Heart right ventricle (tissue), 16 donors: Measurements from ENCODE around the gene KCNH8. TPM values are rescaled to one million over a fixed set of nuclear protein-coding genes. Genes with fewer than 3 reads are reported as not detected.

Experiments used
- ATAC-seq, 8 donors: fragments of 200-7000 bp; cut with Tn5 transposase; one replicate each; pipeline ENCODE4 v1.9.1; 2020; ENCODE audit warnings: mild to moderate bottlenecking in 8 of 8, moderate library complexity in 8 of 8, moderate number of reproducible peaks in 1 of 8
- DNase-seq, 2 donors: peaks; one replicate each; pipeline ENCODE4 v3.0.0-alpha.2; 2020
- H3K27ac ChIP-seq, 10 donors: fragments of 200-600 bp; sonication (generic) in 2 of 10; one replicate each; pipeline versions ENCODE4 v1.5.0 to v1.8.0; 2020 to 2022; ENCODE audit warnings: mild to moderate bottlenecking in 3 of 10
- H3K27me3 ChIP-seq, 7 donors: fragments of 200-600 bp; one replicate each; pipeline ENCODE4 v1.8.0; 2021 to 2022; ENCODE audit warnings: mild to moderate bottlenecking in 2 of 7
- H3K36me3 ChIP-seq, 9 donors: fragments of 200-600 bp; sonication (generic) in 1 of 9; one replicate each; pipeline versions ENCODE4 v1.5.0 to v1.8.0; 2020 to 2022; ENCODE audit warnings: mild to moderate bottlenecking in 2 of 9
- H3K4me1 ChIP-seq, 9 donors: fragments of 200-600 bp; sonication (generic) in 1 of 9; one replicate each; pipeline versions ENCODE4 v1.5.0 to v1.8.0; 2020 to 2022; ENCODE audit warnings: mild to moderate bottlenecking in 4 of 9
- H3K4me3 ChIP-seq, 10 donors: fragments of 200-600 bp; sonication (generic) in 2 of 10; one replicate each; pipeline versions ENCODE4 v1.5.0 to v1.8.0; 2020 to 2022; ENCODE audit warnings: mild to moderate bottlenecking in 7 of 10, moderate library complexity in 2 of 10
- H3K9me3 ChIP-seq, 11 donors: fragments of 200-600 bp in 10 of 11; sonication (generic) in 2 of 11; one replicate each; pipeline versions ENCODE4 v1.5.0 to v1.8.0; 2013 to 2022; ENCODE audit warnings: mild to moderate bottlenecking in 2 of 11, control low read depth in 1 of 11, moderate library complexity in 1 of 11
- WGBS, 2 donors: extraction: QIAGEN DNeasy Blood & Tissue Kit; methylation state at CpG; one replicate each; pipeline ENCODE4 v1.1.7; 2013; ENCODE audit warnings: inconsistent platforms in 1 of 2; 5-methylcytosine and 5-hydroxymethylcytosine counted together
- intact Hi-C, 10 donors: fragments of 100-400 bp; cut with DNase I; formaldehyde crosslinking; loops; one replicate each; pipeline versions ENCODE4 v1.11.1 to v1.14.2; 2022
- polyA plus RNA-seq, 2 donors: library from polyadenylated mRNA; stranded (reverse); fragments of 200-250 nt; gene quantifications; one replicate each; pipeline ENCODE4 v1.2.3, GENCODE V29; 2013
- total RNA-seq, 10 donors: library from RNA; stranded (reverse); fragmentation: NEBNext Ultra II Directional in 3 of 10; extraction: Animal tissue kit (Norgen Biotek cat#: 25700) in 3 of 10; gene quantifications; one replicate each; pipeline versions ENCODE4 v1.2.1 to v1.2.4, GENCODE V29; 2021 to 2023
- TF ChIP-seq, protein P1 (sequence below), 9 donors: fragments of 200-600 bp; sonication (generic) in 2 of 9; IDR thresholded peaks; one replicate each; pipeline versions ENCODE4 v1.5.0 to v1.8.0; 2021 to 2022; ENCODE audit warnings: antibody characterized with exemption in 9 of 9, mild to moderate bottlenecking in 5 of 9, moderate library complexity in 1 of 9
- donor health status: Arrhythmogenic right ventricular cardiomyopathy.
- donor health status: ischemic (EF 13 %, LVEDD 7.1; RV severe dilation, severe dysfunction).
- donor health status: healthy with polysubstance abuse.
- donor health status: DM: no; HTN: yes; CAD: no.
- donor health status: DM: no; HTN: no; CAD: no.
- donor health status: ischemic (EF 25% LVEDD 6.9; RV normal size, moderate dysfunction).
- donor health status: ischemic (EF 25% LVEDD 5.7; RV mildly dilated, moderate dysfunction).
- donor health status: healthy.
- donor health status: DM: yes; HTN: yes; CAD: no.
- donor health status: Ischemic cardiomyopathy.
- donor health status: ischemic (EF 35%, LVEDD 5.7; RV mildly dilated, moderate dysfunction).
- donor health status: nonischemic (EF 11% LVEDD 7.7; RV severe dilation, severe dysfunction).
- donor health status: DM: yes; HTN: yes; CAD: no.
- donor health status: PGD.
- donor health status: ischemic (EF 29% LVEDD 5.4; RV normal size, mild dysfunction).
- donor health status: nonischemic (EF 23%, LVEDD 6.1; RV moderate dilation, normal function).

KCNH8 gene
- total and polyA plus RNA-seq, 12 donors: 0.03 to 0.50 (median 0.10) TPM; not detected in 3

DNA sequence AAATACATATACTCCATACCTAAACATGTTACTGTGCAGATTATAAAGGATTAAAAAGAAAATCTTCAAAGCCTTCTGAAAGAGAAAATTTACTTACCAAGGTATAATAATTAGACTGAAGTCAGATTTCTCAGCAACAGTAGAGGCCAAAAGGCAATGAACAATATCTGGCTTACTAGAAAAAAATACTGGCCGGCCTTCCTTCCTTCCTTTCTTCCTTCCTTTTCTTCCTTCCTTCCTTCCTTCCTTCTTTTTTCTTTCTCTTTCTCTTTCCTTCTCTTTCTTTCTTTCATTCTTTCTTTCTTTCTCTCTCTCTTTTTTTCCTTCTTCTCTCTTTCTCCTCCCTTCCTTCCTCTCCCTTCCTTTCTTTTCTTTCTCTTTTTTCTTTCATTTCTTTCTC is 209.6 kb downstream of the KCNH8 start:
- ATAC-seq (no peak), DNase-seq (no peak)
- intact Hi-C loops: no loop called here
- 75 to 83% methylated on average over 1 of the region's 1 CpG for WGBS, 2 donors
- Histone ChIP-seq H3K27me3 (no peaks in the 10 kb centered on the region), H3K36me3 (no peaks in the 10 kb centered on the region), H3K27ac (no peak overlapping the region), H3K4me1 (no peaks in the 10 kb centered on the region), H3K9me3 (peaks cover 0 to 26% (median 0%) of the 10 kb centered on the region in 11 donors), H3K4me3 (no peak overlapping the region)
- TF ChIP-seq, protein P1, sequence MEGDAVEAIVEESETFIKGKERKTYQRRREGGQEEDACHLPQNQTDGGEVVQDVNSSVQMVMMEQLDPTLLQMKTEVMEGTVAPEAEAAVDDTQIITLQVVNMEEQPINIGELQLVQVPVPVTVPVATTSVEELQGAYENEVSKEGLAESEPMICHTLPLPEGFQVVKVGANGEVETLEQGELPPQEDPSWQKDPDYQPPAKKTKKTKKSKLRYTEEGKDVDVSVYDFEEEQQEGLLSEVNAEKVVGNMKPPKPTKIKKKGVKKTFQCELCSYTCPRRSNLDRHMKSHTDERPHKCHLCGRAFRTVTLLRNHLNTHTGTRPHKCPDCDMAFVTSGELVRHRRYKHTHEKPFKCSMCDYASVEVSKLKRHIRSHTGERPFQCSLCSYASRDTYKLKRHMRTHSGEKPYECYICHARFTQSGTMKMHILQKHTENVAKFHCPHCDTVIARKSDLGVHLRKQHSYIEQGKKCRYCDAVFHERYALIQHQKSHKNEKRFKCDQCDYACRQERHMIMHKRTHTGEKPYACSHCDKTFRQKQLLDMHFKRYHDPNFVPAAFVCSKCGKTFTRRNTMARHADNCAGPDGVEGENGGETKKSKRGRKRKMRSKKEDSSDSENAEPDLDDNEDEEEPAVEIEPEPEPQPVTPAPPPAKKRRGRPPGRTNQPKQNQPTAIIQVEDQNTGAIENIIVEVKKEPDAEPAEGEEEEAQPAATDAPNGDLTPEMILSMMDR (IDR thresholded peaks at IDR 0.05): no peak

DNA sequence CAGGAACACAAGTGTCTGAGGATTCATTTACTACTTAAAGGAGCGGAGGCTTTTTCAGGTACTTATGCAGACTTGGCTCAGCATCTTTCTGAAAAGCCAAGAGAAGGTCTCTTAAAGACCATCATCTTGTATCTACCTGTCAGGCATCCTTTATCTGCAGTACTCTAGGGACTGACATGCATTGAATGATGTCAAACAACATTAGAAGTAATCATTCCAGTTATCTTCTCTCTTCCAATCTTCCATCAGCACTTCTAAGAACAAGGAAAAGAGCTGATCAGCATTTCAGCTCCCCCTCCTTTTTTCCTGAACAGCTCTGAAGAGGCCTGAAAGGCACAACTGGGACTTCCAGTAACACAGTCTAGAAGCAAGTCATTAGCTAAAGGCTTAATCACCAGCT is 214.8 kb downstream of the KCNH8 start:
- Histone ChIP-seq H3K27me3 (no peaks in the 10 kb centered on the region), H3K4me1 (peaks cover 0 to 3% (median 0%) of the 10 kb centered on the region in 9 donors), H3K27ac (no peak overlapping the region), H3K4me3 (no peak overlapping the region), H3K36me3 (no peaks in the 10 kb centered on the region), H3K9me3 (peaks cover 0 to 12% (median 0%) of the 10 kb centered on the region in 11 donors)
- DNase-seq (no peak), ATAC-seq (no peak)
- 89 to 94% methylated on average over 1 of the region's 1 CpG for WGBS, 2 donors
- intact Hi-C loops: loop anchor here in 1 of 10 donors (10.0 kb wide), 1 partner anchor 482 kb away; no protein-coding TSS in a partner anchor
- TF ChIP-seq, protein P1 (IDR thresholded peaks at IDR 0.05): no peak

DNA sequence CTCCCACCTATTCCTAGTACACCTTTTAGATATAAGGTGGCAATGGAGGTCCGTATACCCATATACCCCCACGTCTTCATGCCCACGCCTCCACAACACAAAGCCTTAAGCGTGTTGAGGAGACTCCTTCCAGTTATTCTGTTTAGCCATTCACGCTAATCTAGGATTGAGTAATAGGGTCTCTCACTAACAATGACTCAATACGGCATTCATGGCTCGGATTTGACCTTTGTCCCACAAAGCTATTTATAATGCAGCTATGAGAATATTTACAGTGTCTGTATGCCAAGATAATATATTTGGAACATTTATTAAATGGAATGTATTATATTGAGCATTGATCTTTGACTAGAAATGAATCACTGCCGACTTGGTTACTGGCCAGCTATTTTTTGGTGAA is 215.8 kb downstream of the KCNH8 start:
- DNase-seq: no peak
- Histone ChIP-seq H3K9me3 (peaks cover 0 to 12% (median 0%) of the 10 kb centered on the region in 11 donors), H3K27ac (no peak overlapping the region), H3K4me1 (peaks cover 0 to 3% (median 0%) of the 10 kb centered on the region in 9 donors), H3K4me3 (no peak overlapping the region), H3K36me3 (no peaks in the 10 kb centered on the region), H3K27me3 (no peaks in the 10 kb centered on the region)
- WGBS, 2 donors: 70 to 72% methylated on average over 8 of the region's 8 CpGs
- peak in 1 of 8 donors; percentile 80 for ATAC-seq
- intact Hi-C loops: loop anchor here in 1 of 10 donors (10.0 kb wide), 1 partner anchor 481 kb away; no protein-coding TSS in a partner anchor
- TF ChIP-seq, protein P1 (IDR thresholded peaks at IDR 0.05): no peak

DNA sequence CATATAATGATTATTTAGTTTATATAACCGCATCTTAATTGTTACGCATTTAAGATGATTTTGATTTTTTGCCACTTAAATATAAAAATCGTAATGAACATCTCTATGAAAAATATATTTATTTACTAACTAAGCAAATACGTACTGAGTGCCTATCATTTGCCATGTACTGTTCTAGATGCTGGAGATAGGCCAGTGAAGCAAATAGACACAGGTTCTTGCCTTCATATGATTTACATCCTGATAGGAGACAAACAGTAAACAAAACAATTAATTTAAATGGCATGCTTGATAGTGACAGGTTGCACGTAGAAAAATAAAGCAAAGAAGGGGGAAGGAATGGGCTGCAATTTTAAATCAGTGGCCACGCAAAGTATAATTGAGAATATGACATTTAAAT is 217.2 kb downstream of the KCNH8 start:
- WGBS, 2 donors: 74 to 87% methylated on average over 6 of the region's 6 CpGs
- Histone ChIP-seq H3K27me3 (no peaks in the 10 kb centered on the region), H3K4me3 (no peak overlapping the region), H3K36me3 (no peaks in the 10 kb centered on the region), H3K27ac (no peak overlapping the region), H3K4me1 (peaks cover 0 to 3% (median 0%) of the 10 kb centered on the region in 9 donors), H3K9me3 (peaks cover 0 to 12% (median 0%) of the 10 kb centered on the region in 11 donors)
- TF ChIP-seq, protein P1 (IDR thresholded peaks at IDR 0.05): no peak
- intact Hi-C loops: loop anchor here in 1 of 10 donors (10.0 kb wide), 1 partner anchor 479 kb away; no protein-coding TSS in a partner anchor
- ATAC-seq (no peak), DNase-seq (no peak)
